GM18951 (cell line): ENCODE results near the gene METTL21C.

ENCODE experiments used
- POLR2A ChIP-seq: IDR thresholded peaks from 4 replicates; pipeline ENCODE4 v1.6.1; 2011; ENCODE audit warnings: mild to moderate bottlenecking; ENCODE audit not compliant: insufficient read length, insufficient read depth; ENCODE audit errors: extremely low read depth
- in situ Hi-C: fragments of 300-500 bp; cut with MboI; formaldehyde crosslinking; loops from one replicate; pipeline ENCODE4 v1.12.0; 2022; ENCODE audit warnings: low sequenced_read_pairs, mixed read lengths, inconsistent platforms; ENCODE audit not compliant: unreplicated experiment

Gene METTL21C

GRCh38 chr13:102704238-102705058 lies 9.6 kb upstream of the METTL21C start:
- in situ Hi-C loops = no loop called here

GRCh38 chr13:102703726-102704035 lies 8.8 kb upstream of the METTL21C start:
- TF ChIP-seq POLR2A = no peak
- in situ Hi-C loops = no loop called here

More at GRCh38 chr13:102704238-102705058, 9.6 kb upstream of the METTL21C start:
- no peak for TF ChIP-seq POLR2A

DNA sequence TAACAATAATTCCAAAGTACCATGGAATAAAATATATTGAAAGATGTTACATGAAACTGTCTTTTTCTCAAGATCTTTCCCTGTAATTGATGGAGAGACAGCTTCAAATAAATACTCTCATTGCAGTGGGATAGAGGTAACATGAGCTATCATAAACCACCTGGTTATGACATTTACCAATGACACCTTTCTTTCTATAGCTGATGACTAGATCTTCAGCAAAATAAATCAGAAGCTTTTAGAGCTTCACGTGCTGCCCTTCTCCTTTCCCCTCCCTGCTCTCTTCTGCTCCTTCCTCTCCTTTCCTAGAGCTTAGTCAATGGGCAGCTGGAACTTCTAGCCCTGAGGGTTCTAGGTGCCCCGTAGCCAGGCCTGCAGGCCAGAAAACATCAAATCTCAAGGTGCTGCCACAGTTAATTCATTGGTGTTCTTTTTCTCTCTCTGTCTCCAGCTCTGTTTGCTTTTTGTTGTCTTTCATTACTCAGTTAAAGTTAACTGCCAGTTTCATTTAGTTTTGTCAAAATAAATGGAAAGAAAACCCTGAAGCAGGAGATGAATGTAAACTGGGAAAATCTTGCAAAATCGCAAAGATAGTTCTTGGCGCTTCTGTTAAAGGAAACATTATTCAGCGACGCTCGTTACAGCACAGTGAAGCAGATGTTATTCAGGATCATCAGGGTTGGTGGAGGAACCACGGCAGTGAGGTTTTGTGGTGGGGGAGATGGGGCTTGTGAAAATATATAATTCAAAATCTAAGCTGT lies 8.3 kb upstream of the METTL21C start:
- TF ChIP-seq POLR2A = no peak

DNA sequence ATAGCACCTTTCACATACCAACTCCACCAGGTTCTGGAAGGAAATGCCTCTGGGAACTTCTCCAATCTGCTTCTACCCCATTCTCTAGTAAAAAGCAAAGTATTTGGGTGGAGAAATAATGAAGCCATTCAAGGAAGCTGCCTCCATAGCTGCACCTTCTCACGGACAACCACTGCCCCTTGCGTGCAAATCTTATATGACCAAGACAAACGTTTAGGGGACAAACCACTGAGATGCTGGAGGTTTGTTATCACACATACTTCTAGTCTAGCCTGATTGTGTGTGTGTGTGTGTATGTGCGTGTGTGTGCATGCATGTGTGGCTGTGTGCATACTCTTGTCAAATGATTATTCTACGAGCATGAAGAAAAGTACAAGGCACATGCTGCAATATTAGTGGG lies 6.5 kb upstream of the METTL21C start:
- in situ Hi-C loops = no loop called here
- TF ChIP-seq POLR2A = no peak

More for the DNA sequence above, 8.3 kb upstream of the METTL21C start:
- in situ Hi-C loops = no loop called here

DNA sequence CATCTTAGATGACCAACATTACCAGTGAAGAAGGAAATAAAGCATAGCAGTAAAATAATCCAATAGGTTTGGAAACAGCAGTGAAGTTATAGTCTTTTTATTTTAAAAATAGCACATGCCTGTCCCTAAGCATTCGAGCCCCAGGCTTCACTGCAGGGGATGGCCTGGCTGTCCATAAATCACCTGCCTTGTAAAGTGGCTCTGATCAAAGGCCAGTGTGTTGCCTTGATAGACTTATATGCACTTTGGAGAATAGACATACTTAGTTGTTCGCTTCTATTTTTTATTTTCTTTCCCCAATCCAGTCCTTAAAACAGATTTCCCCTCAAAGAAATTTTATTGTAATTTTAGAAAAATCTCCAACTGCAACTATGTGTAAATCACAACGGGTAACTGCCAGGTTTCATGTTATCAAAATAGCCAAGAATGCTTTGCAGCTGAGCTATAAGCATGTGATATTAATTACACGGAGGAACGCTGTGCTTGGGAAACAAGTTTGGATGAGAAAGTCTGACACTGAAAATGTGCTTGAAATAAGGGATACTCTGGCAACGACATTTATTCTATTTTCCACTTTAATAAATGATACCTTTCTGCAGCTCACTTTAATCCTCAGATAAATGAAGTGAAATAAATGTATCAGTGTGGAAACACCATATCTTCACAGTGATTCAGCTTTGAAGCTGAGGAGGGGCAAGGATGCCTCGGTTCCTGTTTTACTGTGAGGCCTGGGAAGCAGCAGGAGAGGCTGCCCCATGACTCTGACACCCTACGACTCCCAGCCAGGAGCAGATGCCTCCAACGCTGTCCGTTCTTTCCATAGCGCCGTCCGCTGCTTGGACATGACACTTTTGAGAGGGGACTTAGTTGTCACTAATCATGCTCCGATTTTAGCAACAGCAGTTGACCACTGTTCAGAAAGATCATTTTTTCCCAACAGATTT lies 5.5 kb upstream of the METTL21C start:
- in situ Hi-C loops = no loop called here
- no peak for TF ChIP-seq POLR2A

DNA sequence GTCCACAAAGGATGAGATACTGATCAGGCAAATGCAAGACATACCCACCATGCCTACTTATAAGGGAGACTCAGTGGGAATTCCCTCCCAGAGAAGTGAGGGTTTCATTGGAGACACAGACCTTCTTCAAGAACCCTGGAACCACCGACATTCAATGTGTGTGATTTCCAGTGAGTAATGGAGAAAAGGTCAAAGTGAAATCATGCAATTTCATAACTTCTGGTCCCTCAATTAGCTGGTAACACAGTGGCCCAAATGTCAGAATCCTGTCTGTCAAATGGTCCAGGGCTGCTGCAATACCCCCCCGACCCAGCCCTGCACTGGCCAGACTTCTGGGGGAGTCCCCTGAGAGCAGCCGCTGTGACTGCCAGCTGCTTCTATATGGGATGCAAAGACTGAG lies 4.7 kb upstream of the METTL21C start:
- TF ChIP-seq POLR2A = no peak
- in situ Hi-C loops = no loop called here

GRCh38 chr13:102698649-102698980 lies 3.8 kb upstream of the METTL21C start:
- in situ Hi-C loops = no loop called here
- no peak for TF ChIP-seq POLR2A

DNA sequence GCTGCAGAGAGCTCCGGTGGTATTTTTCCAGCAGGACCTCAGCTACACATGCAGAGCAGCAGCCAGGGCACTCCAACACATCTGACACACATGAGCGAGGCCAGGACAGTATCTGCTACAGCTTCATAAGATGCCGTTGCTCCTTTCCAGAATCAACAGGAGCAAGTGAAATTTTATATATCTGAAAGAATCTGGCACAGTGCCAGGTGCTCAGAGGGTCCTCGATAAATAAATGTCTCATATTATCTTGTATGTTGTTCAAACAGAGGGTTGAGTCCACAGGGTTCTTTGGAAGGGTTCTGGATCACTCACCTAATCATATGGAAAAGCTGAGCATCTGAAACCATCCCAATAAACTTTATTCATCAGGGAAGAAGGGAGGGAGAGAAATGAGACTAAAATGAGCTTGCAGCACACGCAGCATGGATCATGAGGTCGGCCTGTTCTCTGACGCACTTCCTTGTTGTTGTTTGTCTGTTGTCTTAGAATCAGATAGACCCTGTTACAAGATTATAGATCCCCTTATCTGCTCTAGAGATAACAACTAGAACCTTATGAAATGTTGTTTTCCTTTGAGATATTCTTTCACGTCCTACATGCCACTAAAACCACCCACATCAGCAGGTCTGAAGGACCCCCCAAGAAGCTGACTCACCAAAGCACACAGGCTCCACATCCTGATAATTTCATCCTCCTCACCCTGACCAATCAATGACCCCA lies 3.2 kb upstream of the METTL21C start:
- no peak for TF ChIP-seq POLR2A
- in situ Hi-C loops = no loop called here

DNA sequence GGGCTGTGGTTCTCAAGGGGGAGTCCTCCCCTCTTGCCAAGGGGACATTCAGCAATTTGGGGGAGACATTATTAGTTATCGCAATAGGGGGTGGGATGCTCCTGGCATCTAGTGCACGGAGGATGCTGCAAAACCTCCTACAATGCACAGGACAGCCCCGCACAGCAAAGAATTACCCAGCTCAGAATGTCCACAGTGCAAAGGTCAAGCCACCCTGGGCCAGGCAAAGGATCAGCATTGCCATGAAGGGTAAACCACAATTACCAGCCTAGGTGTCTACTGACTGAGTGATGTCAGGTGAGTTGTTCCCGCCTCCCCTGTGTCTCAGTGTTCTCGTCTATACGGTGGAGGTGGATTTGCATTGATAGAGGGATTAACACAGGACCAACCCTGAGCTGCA lies 2.4 kb upstream of the METTL21C start:
- in situ Hi-C loops = no loop called here
- TF ChIP-seq POLR2A = no peak

- in situ Hi-C loops = no loop called here
- TF ChIP-seq POLR2A = no peak
Observed at GRCh38 chr13:102696465-102696864, 1.6 kb upstream of the METTL21C start.

- TF ChIP-seq POLR2A = no peak
- in situ Hi-C loops = no loop called here
Observed at GRCh38 chr13:102693776-102694175, 1.1 kb downstream of the METTL21C start.

- in situ Hi-C loops = no loop called here
- no peak for TF ChIP-seq POLR2A
Observed at GRCh38 chr13:102693250-102693649, 1.6 kb downstream of the METTL21C start.

- in situ Hi-C loops = no loop called here
Observed at GRCh38 chr13:102692491-102692826, 2.4 kb downstream of the METTL21C start.

More at GRCh38 chr13:102692491-102692826, 2.4 kb downstream of the METTL21C start:
- no peak for TF ChIP-seq POLR2A
